HFF-Myc (cell line): ENCODE data around the gene AUP1.

Experiments
- DNase-seq: peaks from one replicate; pipeline ENCODE4 v3.0.0-alpha.2; 2011; ENCODE audit warnings: low read depth; ENCODE audit errors: extremely low read depth
- H3K4me3 ChIP-seq: replicated peaks from 2 replicates; pipeline ENCODE4 v1.5.1; 2011; ENCODE audit warnings: low read depth, mild to moderate bottlenecking, control low read depth, low read length
- TF ChIP-seq, protein P1 (sequence below): IDR thresholded peaks from 2 replicates; pipeline ENCODE4 v1.5.1; 2012; ENCODE audit warnings: mild to moderate bottlenecking, low read depth, low read length, control low read depth; ENCODE audit errors: missing control alignments

Gene AUP1

DNA sequence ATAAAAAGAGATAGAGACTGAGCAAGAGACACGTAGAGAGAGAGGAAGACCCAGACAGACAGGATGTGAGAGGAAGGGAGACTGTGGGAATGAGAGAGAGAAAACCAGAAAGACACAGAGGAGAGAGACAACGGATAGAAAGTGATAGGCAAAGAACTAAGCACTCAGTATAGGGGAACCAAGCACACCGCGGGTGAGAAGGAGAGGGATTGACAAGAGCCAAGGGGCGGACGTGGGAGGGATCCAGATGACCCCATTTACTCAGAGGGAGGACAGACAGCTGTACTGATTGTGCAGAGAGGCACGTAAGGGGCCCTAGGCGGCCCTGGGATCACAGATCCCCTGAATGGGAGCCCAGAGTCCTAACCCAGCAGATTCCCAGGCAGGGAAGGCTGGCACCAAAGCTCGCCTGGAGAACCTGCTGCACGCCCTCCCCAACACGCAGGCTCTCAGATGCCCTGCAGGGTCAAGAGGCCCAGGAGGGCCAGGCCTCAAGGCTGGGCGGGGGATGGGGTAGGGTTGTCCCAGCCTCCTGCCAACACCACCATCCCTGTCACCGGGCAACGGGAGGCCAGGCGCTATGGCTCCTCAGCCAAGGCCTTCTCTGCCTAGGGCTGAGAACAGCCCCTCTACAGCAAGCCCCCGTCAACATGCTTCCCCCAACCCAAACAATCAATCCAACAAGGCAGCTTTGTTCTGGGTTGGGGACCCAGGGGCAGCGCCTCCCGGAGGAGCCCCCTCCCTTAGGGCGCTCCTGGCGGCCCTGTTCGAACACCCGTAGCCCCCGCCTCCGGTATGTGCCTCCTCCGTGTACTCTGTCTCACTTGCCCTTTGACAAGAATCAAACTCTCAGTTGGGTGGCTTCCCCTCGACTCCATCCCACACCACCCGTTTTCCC lies 23.7 kb upstream of the AUP1 start:
- TF ChIP-seq, protein P1, sequence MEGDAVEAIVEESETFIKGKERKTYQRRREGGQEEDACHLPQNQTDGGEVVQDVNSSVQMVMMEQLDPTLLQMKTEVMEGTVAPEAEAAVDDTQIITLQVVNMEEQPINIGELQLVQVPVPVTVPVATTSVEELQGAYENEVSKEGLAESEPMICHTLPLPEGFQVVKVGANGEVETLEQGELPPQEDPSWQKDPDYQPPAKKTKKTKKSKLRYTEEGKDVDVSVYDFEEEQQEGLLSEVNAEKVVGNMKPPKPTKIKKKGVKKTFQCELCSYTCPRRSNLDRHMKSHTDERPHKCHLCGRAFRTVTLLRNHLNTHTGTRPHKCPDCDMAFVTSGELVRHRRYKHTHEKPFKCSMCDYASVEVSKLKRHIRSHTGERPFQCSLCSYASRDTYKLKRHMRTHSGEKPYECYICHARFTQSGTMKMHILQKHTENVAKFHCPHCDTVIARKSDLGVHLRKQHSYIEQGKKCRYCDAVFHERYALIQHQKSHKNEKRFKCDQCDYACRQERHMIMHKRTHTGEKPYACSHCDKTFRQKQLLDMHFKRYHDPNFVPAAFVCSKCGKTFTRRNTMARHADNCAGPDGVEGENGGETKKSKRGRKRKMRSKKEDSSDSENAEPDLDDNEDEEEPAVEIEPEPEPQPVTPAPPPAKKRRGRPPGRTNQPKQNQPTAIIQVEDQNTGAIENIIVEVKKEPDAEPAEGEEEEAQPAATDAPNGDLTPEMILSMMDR, result no peak
- H3K4me3 ChIP-seq, result peak overlapping the region; percentile 73
- DNase-seq, result no peak

- TF ChIP-seq, protein P1, result no peak
- no peak for DNase-seq
Observed at GRCh38 chr2:74551942-74552913, 22.7 kb upstream of the AUP1 start.

GRCh38 chr2:74551530-74551929 lies 22.0 kb upstream of the AUP1 start:
- H3K4me3 ChIP-seq, result peak overlapping the region; percentile 73
- no peak for DNase-seq
- TF ChIP-seq, protein P1, result no peak

More at GRCh38 chr2:74551942-74552913, 22.7 kb upstream of the AUP1 start:
- H3K4me3 ChIP-seq, result peak overlapping the region; percentile 73

GRCh38 chr2:74550231-74550630 lies 20.7 kb upstream of the AUP1 start:
- no peak for DNase-seq
- TF ChIP-seq, protein P1, result no peak
- H3K4me3 ChIP-seq, result peak overlapping the region; percentile 58

GRCh38 chr2:74548900-74549826 lies 19.7 kb upstream of the AUP1 start:
- TF ChIP-seq, protein P1, result no peak
- H3K4me3 ChIP-seq, result peak overlapping the region; percentile 58
- no peak for DNase-seq
